DMS153 treated with DMSO at 0.1 percent for 48 hours (cell line): Measurements from ENCODE around the gene ALKBH6.

Experiments used
- DNase-seq: peaks from one replicate; lab custom pipeline; 2025; ENCODE audit not compliant: unreplicated experiment; lab: John Stamatoyannopoulos, UW

The ALKBH6 gene

GRCh38 chr19:36030264-36031148, 16.5 kb upstream of the ALKBH6 start:
- DNase-seq: no peak

GRCh38 chr19:36028313-36029041, 14.5 kb upstream of the ALKBH6 start:
- DNase-seq: no peak

GRCh38 chr19:36027696-36028095, 13.7 kb upstream of the ALKBH6 start:
- DNase-seq: no peak

- no peak for DNase-seq
Measured at GRCh38 chr19:36026091-36026876, 12.3 kb upstream of the ALKBH6 start.

- no peak for DNase-seq
Measured at GRCh38 chr19:36025541-36025940, 11.5 kb upstream of the ALKBH6 start.

- DNase-seq: no peak
Measured at GRCh38 chr19:36023432-36023831, 9.4 kb upstream of the ALKBH6 start.

- DNase-seq: no peak
Measured at GRCh38 chr19:36019061-36019670, 5.2 kb upstream of the ALKBH6 start.

GRCh38 chr19:36013280-36014011, 567 bp downstream of the ALKBH6 start:
- DNase-seq: no peak

- DNase-seq: no peak
Measured at GRCh38 chr19:36010402-36010801, 3.6 kb downstream of the ALKBH6 start.

GRCh38 chr19:36009633-36010379, 4.2 kb downstream of the ALKBH6 start:
- DNase-seq: no peak

GRCh38 chr19:36009220-36009619, 4.8 kb downstream of the ALKBH6 start:
- peak; percentile 64 for DNase-seq

GRCh38 chr19:36008336-36008978, 5.6 kb downstream of the ALKBH6 start, which contains the start of gene SYNE4:
Gene SYNE4, minus strand, starts transcription at chr19:36008813. Its CDS starts 132 bp downstream, at chr19:36008681.
- DNase-seq: peak; percentile 25

GRCh38 chr19:36006955-36007354, 7.1 kb downstream of the ALKBH6 start:
- no peak for DNase-seq

- DNase-seq: no peak
Measured at GRCh38 chr19:36003284-36003683, 10.7 kb downstream of the ALKBH6 start.

- DNase-seq: no peak
Measured at GRCh38 chr19:36001605-36002004, 12.4 kb downstream of the ALKBH6 start.

- no peak for DNase-seq
Measured at GRCh38 chr19:35996777-35997176, 17.2 kb downstream of the ALKBH6 start.

GRCh38 chr19:35995048-35995993, 18.7 kb downstream of the ALKBH6 start, which contains the start of gene SDHAF1:
Gene SDHAF1, plus strand, starts transcription at chr19:35995188. Its CDS starts 87 bp downstream, at chr19:35995275.
- peak; percentile 90 for DNase-seq
